DMS 273 treated with DMSO at 0.1 percent for 48 hours (cell line): ENCODE results near the gene PLEKHF1.

Experiments used
- DNase-seq: peaks from one replicate; lab custom pipeline; 2025; lab: John Stamatoyannopoulos, UW

Gene PLEKHF1

DNA sequence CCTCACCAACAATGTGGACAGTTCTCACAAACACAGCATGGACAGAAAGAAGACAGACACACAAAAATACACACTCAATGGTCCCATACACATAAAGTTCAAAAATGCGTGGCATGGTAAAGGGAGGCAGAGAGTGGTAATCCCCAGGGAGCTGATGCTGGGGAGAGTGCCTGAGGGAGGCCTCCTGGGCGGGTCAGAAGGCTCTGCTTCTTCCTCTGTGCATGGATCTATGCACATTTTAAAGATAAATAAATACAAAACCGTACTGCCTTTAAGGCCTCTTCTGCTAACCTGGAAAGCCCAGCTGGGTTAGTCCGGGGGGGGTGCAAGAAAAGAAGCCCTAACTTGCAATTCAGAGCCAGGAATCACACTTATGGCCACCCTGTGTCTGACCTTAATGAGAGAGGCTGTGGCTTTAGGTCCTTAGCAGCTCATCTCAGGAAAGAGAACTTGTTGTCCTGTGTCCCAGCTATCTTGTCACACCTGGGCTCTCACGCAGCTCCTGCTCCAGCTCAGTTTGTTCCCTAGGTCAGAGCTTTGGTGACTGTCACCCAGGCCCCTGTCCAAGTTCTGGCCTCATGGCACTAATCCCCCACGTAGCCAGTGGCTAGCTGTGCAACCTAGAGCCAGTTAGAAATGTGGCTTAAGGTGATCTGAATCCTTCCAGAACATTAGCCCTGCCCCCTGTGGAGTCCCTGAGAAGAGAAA is 30.7 kb upstream of the PLEKHF1 start:
- no peak for DNase-seq

DNA sequence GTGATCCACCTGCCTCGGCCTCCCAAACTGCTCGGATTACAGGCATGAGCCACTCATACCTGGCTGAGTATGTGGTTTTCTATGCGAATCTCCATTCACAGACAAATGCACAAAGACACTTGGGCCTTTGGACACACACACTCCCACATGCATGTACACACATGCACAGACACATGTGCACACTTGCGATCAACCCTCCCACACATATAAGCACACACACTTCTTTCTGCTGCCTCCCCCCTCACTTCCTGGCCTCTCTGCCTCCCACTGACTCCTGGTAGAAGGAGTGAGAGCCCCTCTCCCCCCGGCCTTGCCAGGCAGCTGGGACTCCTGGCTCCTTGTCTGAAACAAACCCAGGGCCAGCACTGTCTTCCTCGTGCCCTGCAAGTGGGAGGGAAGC is 29.3 kb upstream of the PLEKHF1 start:
- no peak for DNase-seq

DNA sequence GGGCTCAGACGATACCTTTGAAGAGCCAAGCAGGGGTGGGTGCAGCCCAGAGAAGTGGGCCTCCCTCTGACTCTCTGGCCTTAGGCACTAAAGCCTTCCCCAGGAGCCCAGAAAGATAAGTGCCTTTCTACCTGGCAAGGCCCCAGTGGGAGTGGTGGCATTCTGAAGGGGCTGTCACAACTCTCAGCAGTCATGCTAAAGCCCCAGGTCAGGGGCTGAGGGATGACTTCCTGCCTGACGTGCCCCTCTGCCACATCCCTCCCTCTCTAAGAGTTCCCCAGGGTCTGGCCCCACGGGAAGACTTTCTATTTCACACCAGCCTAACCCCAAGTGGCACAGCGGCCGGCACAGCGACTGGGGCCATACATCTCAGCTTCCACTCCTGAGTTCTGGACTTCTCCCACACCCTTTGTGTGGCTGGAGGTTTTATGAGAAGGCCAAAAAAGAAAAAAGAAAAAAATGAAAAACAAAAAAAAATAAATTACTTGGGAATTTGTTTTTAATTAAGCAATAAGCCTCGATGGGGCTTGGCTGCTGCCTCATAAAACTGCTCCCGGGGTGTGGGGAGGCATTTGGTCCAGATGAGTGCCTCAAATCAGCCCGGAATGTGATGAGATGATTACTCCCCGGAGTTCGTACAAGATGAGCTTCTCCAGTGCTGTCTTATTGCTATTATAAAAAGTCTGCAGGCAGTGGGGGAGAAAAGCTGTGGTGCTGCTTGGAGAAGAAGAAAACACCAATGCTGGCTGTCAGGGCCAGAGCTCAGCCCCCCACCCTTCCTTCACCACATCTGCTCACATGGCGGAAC is 28.5 kb upstream of the PLEKHF1 start:
- DNase-seq, result no peak

DNA sequence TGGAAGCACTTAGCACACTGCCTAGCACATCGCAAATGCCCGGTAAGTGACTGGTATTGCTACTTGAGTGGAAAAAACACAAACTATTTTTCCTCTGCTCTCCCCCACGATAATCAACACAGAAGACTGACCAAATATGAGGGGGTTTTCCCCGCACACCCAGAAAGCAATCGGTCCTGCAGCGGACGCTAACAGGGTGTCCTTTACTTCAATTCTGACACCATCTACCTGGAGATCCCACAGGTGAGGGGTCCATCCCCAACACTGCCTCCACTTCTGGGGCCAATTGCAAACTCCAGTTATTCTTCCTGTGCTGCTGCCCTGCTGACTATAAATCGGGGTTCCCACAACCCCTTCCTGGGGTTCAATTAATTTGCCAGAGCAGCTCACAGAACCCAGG is 26.2 kb upstream of the PLEKHF1 start:
- no peak for DNase-seq

DNA sequence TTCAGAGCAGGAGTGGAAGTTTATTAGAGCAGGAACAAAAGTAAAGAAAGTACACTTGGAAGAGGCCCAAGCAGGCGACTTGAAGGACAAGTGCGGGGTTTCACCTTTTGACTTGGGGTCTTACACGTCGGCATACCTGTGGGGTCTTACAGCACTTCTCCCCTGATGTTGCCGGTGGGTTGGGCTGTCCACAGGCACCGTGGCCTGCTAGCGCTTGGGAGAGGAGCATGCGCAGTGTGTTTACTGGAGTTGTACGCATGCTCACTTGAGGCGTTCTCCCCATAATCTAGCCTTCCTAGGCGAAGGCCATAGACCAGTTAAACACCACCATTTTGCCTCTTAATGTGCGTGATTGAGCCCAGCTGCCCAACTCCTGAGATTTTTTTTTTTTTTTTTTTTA is 25.0 kb upstream of the PLEKHF1 start:
- no peak for DNase-seq

DNA sequence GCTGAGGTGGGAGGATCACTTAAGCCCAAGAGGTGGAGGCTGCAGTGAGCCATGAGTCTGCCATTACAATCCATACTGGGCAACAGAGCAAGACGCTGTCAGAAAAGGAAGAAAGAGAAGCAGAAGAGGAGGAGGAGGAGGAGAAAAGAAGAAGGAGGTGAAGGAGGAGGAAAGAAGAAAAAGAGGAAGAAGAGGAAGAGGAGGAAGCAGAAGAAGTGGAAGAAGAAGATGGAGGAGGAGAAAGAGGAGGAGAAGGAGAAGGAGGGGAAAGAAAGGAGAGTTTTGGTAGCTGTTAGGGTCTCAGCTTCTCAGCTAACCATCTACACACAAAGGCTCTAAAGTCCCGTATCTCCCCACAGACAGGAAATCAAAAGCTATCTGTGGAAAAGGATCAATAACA is 23.7 kb upstream of the PLEKHF1 start:
- no peak for DNase-seq

DNA sequence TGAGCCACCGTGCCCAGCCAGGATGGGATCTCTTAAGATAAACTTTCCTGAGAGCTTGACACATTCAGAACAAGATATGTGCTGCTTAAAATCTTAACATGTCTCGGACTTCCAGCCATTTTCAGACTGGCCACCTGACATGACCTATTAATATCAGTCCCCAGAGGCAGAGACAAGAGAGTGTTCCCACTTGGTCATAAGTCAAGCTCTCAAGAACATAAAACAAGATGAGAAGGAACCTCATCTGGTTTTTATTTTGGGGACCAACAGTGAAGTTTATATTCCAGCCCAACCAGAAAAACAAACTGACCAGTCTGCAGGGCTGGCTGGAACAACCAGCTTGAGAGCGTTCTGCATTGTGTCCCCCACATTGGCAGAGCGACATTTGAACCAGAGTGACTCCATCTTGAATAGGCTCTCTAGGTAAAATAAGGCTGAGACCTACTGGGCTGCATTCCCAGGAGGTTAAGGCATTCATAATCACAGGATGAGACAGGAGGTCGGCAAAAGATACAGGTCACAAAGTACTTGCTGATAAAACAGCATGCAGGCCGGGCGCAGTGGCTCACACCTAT is 21.8 kb upstream of the PLEKHF1 start:
- no peak for DNase-seq

DNA sequence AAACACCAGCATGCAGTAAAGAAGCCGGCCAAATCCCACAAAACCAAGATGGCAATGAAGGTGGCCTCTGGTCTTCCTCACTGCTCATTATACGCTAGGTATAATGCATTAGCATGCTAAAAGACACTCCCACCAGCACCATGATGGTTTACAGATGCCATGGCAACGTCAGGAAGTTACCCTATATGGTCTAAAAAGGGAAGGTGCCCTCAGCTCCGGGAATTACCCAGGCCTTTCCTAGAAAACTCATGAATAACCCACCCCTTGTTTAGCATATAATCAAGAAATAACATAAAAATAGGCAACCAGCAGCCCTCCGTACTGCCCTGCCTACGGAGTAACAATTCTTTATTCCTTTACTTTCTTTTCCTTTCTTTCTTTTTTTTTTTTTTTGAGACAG is 21.1 kb upstream of the PLEKHF1 start:
- DNase-seq, result no peak

DNA sequence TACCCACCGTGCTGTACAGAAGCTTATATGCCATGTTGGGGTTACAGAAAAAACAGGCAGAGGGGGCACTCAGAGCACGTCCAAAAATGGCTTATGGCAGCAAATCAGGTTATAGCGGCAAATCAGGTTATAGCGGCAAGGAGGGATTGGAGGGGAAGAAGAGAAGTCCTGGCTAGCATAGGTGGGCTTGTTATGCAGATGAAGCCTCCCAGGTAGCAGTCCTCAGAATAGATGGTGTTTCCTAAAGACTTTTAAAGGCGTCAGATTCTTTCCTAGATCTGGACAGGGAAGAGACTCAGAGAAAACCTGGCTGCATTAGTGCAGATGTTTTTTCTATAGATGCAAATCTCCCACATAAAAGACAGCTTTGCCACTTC is 19.8 kb upstream of the PLEKHF1 start:
- no peak for DNase-seq

DNA sequence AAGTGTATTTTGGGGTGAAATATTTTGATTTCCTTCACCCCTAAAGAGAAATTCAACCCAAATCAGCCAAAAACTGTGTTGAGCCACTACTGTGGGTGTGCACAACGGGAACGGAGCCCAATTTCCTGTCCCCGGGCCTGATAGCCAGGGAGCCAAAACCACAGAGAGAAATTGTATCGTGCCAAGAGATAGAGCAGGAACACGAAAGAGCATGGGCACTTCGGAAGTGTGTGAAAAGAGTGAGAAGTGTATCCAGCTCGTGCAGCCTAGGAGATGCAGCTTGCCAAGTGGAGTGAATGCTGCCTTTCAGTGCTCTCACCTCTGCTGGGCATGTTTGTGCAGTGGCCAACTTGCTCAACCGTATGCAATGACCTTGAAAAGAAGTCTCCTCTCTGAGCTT is 19.4 kb upstream of the PLEKHF1 start:
- no peak for DNase-seq

DNA sequence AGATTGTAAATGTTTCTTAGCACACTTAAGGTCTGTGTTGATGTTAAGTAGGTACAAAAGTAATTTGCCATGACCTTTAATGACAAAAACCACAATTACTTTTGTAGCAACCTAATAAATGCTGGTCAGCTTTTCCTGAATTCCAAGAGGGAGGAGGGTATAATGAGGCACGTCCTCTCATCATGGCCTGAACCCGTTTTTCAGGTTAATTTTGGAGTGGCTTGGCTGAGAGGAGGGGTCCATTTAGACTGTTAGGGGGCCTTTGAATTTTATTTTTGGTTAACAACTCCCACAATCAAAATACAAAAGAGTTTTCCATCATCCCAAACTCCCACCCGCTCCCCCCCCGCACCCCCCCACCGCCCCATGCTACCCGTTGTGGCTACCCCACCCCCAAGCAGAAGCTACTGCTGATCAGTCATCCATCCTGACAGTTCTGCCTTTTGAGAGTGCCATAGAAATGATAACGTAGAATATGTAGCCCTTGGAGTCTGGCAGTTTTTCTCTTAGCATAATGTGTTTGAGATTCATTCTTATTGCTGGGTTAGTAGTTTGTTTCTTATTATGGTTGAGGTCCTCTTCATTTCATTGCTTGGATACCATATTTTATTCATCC is 14.4 kb upstream of the PLEKHF1 start:
- DNase-seq, result no peak

DNA sequence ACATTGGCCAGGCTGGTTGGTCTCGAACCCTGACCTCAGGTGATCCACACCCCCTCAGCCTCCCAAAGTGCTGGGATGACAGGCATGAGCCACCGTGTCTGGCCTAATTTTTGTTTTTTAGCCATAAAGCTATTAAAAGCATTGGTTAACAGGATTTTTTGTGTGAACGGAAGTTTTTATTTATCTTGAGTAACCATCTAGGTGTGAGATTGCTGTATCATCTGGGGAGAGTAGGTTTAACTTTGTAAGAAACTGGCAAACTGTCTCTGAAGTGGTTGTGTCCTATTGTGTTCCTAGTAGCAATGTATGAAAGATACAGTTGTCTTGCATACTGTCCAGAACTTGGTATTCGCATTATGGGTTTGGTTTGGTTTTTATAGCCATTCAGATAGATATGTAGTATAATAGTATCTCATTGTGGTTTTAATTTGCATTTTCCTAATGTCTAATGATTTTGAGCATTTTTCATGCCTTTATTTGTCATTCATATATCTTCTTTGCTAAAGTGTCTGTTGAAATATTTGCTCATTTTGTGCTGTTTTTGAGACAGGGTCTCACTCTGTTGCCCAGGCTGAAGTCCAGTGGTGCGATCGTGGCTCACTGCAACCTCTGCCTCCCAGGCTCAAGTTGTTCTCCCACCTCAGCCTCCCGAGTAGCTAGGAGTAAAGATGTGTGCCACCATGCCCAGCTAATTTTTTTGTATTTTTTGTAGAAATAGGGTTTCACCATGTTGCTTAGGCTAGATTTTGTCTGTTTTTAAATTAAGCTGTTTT is 13.5 kb upstream of the PLEKHF1 start:
- DNase-seq, result no peak

DNA sequence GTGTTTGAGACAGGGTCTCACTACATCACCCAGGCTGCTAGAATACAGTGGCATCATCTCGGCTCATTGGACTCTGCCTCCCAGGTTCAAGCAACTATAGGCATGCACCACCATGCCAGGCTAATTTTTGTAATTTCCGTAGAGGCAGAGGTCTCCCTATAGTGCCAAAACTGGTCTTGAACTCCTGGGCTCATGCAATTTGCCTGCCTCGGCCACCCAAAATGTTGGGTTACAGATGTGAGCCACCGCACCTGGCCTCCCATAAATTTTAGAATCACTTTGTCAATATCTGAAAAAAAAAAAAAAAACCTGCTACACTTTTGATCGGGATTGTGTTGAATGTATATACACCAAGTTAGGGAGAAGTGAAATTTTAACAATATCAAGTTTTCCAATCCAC is 11.9 kb upstream of the PLEKHF1 start:
- no peak for DNase-seq

DNA sequence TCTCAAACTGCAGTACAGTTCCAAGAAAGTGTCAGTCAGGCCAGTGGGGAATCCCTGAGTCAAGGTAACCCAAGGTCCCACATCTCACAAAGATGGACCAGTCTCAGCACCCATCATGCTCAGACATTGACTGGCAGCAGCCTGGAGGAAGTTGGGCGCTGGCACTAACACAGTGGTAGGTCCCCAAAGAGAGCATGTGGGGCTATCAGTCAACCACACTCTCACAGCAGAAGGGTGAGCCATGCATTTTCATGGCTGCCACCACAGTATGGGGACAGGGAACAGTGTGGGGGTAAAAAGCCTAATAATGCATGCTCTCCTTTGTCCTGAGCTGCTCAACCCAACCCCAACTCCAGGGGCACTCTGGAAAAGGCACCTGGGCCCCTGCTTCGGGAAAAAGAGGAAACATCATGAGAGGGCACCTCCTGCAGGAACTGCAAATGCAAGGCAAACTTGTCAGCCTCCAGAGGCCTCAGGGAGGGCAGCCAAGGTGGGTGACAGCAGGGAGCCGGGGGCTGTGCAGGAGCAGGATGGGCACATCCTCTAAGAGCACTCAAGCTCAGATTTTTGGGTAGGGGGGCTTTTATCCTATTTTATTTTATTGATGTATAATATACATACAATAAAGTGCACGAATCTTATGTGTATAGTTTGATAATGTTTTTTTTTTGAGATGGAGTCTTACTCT is 9.5 kb upstream of the PLEKHF1 start:
- DNase-seq, result no peak

DNA sequence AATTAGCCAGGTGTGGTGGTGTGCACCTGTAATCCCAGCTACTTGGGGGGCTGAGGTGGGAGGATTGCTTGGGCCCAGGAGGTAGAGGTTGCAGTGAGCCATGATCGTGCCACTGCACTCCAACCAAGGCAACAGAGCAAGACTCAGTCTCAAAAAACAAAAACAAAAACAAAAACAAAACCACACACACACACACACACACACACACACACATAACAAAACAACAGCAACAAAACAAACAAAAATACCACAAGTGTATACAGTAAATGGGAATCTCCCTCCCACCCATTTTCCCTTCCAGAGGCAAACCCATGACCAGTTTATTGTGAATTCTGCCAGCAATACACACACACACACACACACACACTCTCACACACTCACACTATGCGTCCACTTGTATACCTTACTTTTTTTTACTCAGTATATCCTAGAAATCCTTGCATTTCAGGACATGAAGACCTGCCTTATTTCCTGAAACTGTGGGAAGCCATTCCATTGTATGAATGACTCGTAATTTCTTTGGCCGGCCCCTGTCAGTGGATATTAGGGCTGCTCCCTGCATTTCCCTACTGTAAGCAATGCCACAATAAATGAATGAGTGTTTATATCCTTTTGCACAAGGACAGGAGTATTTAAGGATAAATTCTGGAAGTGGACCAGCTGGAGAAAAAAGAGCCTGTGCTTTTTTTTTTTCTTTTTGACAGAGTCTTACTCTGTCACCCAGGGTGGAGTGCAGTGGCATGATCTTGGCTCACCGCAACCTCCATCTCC is 6.9 kb upstream of the PLEKHF1 start:
- no peak for DNase-seq

DNA sequence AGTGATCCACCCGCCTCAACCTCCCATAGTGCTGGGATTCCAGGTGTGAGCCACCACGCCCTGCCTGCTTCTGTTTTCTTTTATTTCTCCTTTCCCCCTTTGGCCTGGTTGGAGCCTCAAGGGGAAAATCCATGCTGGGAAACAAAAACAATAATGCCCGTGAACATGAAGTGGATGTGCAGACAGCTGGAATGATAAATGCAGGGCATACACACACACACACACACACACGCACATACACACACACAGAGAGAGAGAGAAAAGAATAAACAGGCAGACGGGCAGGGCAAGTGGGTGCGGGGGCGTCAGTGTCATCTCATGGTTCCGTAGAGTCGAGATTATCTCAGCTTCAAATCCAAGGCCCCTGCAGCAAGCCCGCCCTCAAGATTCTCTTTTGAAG is 4.4 kb upstream of the PLEKHF1 start:
- no peak for DNase-seq

DNA sequence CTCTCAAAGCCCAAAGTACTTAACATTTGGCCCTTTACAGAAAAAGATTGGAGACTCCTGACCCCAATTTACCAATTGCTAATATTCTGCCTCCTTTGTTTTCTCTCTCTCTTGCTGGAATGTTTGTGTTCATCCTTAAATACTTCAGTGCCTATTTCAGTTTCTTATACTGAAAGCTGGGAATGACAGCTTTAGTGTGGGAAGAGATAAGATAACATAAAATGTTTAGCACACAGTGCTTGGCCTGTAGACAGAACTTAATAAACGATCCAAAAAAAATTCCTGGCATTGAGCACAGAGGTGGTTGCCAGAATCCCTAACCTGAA is 3.0 kb upstream of the PLEKHF1 start:
- no peak for DNase-seq

DNA sequence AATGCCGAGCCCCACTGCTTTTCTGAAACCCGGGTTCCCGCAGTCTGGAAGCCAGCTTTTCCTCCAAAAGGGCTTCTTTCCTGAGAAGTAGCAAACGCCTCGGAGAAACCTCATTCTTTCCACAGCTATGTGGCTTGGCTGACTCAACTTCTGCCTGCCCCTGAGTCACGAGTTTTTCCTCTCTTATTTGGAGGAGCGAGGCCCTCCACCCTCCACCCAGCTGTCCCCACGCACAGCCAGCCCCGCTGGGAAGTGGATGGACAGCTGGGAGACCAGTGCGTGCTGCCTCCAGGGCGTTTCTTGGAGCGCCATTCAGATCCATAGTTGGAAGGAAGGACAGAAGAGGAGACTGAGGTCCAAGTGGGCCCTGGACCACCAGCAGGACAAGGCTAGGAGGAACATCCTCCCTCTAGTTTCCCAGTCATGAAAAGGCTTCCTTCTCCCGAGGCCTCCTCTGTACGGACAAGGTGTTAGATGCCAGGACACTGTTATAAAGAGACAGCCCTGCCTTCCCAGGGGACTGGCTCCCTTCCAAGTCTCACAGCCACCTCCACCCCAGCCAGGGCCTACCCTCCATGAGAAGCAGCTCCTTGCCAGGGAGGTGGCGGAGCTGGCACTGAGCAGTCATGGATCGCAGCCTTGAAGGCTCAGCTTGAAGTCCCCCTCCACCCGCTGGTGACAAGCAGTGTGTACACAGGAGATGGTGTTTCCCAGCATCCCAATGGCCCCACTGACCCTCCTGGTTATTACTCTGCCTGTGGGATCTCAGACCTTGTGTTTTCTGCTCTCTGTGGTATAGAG is 2.5 kb upstream of the PLEKHF1 start:
- DNase-seq, result no peak

DNA sequence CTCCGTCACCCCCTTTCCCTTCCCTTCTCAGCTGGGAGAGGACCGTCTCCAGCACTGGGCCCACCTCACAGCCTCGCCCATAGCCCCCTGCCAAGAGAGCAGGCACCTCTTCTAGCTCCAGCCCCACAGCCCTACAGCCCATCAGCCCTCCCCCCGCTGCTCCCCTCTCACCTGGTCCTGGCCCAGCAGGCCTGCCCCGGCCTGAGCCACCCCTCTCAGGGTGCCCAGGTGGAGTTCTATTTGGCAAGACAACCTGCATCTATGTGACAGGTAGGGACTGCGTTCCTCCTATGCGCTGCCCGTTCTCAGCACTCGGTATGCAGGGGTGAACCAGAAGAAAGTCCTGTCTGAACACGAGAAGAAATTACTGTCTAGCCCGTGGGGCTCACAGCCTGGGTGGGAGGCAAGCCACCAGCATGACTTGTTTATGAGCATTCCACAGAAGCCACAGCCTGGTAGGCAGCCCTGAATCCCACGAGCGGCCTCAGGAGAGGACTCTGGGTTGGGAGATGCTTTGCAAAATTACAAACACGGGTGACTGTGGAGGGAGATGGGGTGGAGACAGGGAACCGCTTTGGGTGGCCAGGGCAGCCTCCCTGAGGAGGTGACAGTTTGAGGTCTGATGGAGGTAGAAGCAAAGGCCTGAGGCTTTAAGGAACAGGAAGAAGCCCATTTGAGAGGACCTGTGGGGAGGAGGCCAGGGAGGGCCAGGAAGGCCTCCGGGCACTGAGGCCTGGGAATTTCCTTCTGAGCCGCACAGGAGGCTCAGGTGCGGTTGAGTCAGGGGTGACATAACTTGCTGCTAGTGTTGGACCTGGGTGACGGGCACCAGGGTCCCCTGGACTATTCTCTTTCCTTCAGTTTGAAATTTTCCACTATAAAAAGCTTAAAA is 1.2 kb upstream of the PLEKHF1 start:
- DNase-seq, result no peak
